ENCODE data around the gene ZCWPW1.

- no peak for TF ChIP-seq TAF1 (IDR thresholded peaks at IDR 0.05; ENCODE audit: low read depth, low read length)
- no peak for TF ChIP-seq CTCF (IDR thresholded peaks at IDR 0.05; ENCODE audit: control extremely low read depth in 1 of 3, insufficient read depth in 1 of 3, low read depth in 1 of 3, low read length in 3 of 3)
- no peak for TF ChIP-seq USF2 (IDR thresholded peaks at IDR 0.05; ENCODE audit: low read length)
- TF ChIP-seq YY1 (IDR thresholded peaks at IDR 0.05; ENCODE audit: low read depth, low read length) = no peak
- no peak for TF ChIP-seq GABPA (IDR thresholded peaks at IDR 0.05; ENCODE audit: borderline replicate concordance, insufficient read depth, low read length)
- TF ChIP-seq CEBPB (IDR thresholded peaks at IDR 0.05; ENCODE audit: low read depth, low read length) = no peak
- TF ChIP-seq MAFK (IDR thresholded peaks at IDR 0.05; ENCODE audit: low read depth, low read length) = no peak
Measured at GRCh38 chr7:100371561-100372171, 56.8 kb downstream of the ZCWPW1 start.
